ENCODE results near the gene TMTC2. TPM values are rescaled to one million over a fixed set of nuclear protein-coding genes. Genes with fewer than 3 reads are reported as not detected.

TMTC2 gene
- total and polyA plus RNA-seq, 10 of the 15 experiments (the other 5 are each of a cell fraction or from before 2014, with no cell fraction given): 0.14 to 9.7 (median 1.2) TPM

DNA sequence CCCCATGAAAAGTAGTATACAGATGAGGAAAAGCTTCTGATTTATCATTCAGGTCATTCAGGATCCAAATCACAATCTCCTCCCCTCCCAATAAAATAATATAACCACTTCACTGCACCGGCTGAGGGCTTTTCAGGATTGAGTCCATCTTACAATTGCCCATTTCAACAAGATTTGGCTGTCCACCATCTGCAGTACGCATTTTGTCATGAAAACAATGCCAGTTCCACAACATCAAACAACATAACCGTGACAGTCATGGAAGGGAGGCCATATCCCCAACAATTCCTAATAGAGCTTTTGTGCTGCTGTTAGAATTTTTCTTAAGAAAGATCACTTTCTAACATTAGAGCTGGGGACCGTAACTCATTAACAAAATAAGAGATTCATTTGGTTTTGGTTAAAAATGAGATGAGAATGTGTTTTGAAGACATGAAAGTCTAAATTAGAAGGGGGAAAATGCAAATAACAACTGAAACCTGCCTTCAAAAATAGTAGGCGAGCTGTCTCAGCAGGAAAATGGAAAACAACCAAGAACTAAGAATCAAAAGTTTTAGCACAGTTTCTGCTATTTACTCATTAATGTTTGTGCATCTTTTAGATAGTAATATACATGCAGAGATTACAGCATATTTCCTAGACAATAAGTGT is 38.3 kb upstream of the TMTC2 start:
- no TSS peak for BruUV-seq (replicated peaks)
- intact Hi-C loops (cut with micrococcal nuclease; ENCODE audit: unreplicated experiment): no loop called here
- Histone ChIP-seq H3K9me3 (replicated peaks; ENCODE audit: control insufficient read depth, insufficient read depth, low read length) (no peaks in the 10 kb centered on the region), H3K27me3 (replicated peaks in 1 of 2; ENCODE audit: control insufficient read depth in 2 of 2, insufficient read depth in 2 of 2, low read length in 1 of 2) (no peaks in the 10 kb centered on the region), H3K79me2 (ENCODE audit: control insufficient read depth, insufficient read depth, low read length) (no peaks in the 10 kb centered on the region), H4K20me1 (ENCODE audit: control insufficient read depth, insufficient read depth) (no peaks in the 10 kb centered on the region), H3K4me2 (ENCODE audit: control insufficient read depth, insufficient read depth) (peak overlapping the region; percentile 57; the same call in 1 of the 2 replicates), H3K36me3 (ENCODE audit: control insufficient read depth in 2 of 2, insufficient read depth in 2 of 2, low read length in 1 of 2) (no peaks in the 10 kb centered on the region), H2AFZ (ENCODE audit: control insufficient read depth, low read depth, low read length) (no peak overlapping the region), H3K9ac (ENCODE audit: control insufficient read depth, insufficient read depth, low read length) (no peak overlapping the region), H3K4me3 (no peak overlapping the region), H3K4me1 (ENCODE audit: control insufficient read depth, insufficient read depth, low read length) (no peaks in the 10 kb centered on the region), H3K27ac (ENCODE audit: control insufficient read depth, insufficient read depth) (no peak overlapping the region)
- WGBS (ENCODE audit: insufficient coverage, insufficient replicate concordance, low lambda C conversion rate, missing lambda C conversion rate): 55% methylated on average over 5 of the region's 5 CpGs
- no peak; the same call in 2 of the 3 replicates for ATAC-seq
- POLR2A ChIA-PET: interaction anchor here (1.1 kb wide), 1 partner anchor 123 kb away, joined by 3 read pairs; no protein-coding TSS in a partner anchor
- SMC1A ChIA-PET (ENCODE audit: uncharacterized antibody, unreplicated experiment): interaction anchor here (0.9 to 1.7 kb wide), 5 partner anchors 8 to 121 kb away, joined by 3 to 7 read pairs (median 4); partner anchors contain the start of gene TMTC2
- CTCF ChIA-PET: interaction anchor here (0.7 to 2.2 kb wide), 3 partner anchors 37 to 120 kb away, joined by 3 to 9 read pairs (median 3); no protein-coding TSS in a partner anchor
- DNase-seq (ENCODE audit: low read depth, low spot score): no peak
- no peak for FAIRE-seq
- in situ Hi-C loops (cut with MboI): no loop called here
- TF ChIP-seq MEF2A (IDR thresholded peaks at IDR 0.05; ENCODE audit: insufficient read depth, low read depth, low read length) (0 out of 2 replicates have a peak, but pooled peaks have one; percentile 8), RAD51 (IDR thresholded peaks at IDR 0.05) (no peak), MTA2 (IDR thresholded peaks at IDR 0.05; ENCODE audit: low read depth) (peak; percentile 37; the same call in 1 of the 2 replicates)
- RAD21 ChIA-PET (ENCODE audit: unreplicated experiment): interaction anchor here (0.9 to 1.4 kb wide), 3 partner anchors 28 to 54 kb away, joined by 3 to 7 read pairs (median 4); no protein-coding TSS in a partner anchor

DNA sequence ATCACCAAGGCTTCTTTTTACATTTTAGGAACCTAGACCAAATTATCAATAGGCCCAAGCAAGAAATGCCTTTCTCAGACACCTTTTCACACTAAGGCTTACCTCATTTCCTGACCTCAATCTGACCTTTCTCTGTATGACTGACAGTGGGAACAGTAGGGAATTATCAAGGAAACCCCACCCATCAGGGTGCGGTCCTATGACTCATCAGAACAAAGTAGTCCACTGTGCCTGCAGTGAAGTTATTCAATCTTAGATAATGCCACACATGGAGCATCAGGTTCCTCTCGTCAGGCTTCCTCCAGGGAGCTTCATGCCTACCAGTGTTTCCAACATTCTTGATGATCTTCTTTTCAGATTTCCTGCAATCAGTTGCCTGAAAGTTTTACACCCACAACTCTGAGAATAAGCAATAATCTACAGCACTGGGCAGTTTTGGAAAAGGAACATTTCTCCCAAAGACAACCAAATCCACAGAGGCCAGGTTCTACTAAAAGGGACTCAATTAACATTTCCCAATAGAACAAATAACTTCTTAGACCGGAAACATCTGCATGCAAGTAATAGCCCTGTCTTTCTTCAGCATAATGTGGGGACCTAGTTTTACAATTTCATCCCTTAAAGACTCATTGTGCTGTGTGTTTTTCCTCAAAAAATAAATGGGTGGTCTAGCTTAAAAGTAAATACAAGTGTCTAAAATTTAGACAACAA is 35.9 kb upstream of the TMTC2 start:
- ChIA-PET RAD21 (ENCODE audit: unreplicated experiment) (interaction anchor here (0.7 to 1.3 kb wide), 2 partner anchors 35 to 36 kb away, joined by 3 to 6 read pairs; partner anchors contain the start of gene TMTC2), SMC1A (ENCODE audit: uncharacterized antibody, unreplicated experiment) (interaction anchor here (0.8 to 1.8 kb wide), 5 partner anchors 15 to 123 kb away, joined by 4 to 8 read pairs (median 5); no protein-coding TSS in a partner anchor), POLR2A (interaction anchor here (1.3 kb wide), 1 partner anchor 57 kb away, joined by 5 read pairs; no protein-coding TSS in a partner anchor), CTCF (interaction anchor here (0.7 to 2.2 kb wide), 5 partner anchors 15 to 1173 kb away, joined by 3 to 15 read pairs (median 5); partner anchors contain the start of gene TMTC2)
- ATAC-seq (peak; percentile 91), DNase-seq (ENCODE audit: low read depth, low spot score) (peak; percentile 38), FAIRE-seq (peak; percentile 66)
- no TSS peak for BruUV-seq (replicated peaks)
- no peaks in the 10 kb centered on the region for H3K4me1 ChIP-seq (ENCODE audit: control insufficient read depth, insufficient read depth, low read length)
- H3K27me3 ChIP-seq (replicated peaks in 1 of 2; ENCODE audit: control insufficient read depth in 2 of 2, insufficient read depth in 2 of 2, low read length in 1 of 2): no peaks in the 10 kb centered on the region
- no peak overlapping the region for H3K27ac ChIP-seq (ENCODE audit: control insufficient read depth, insufficient read depth)
- no peaks in the 10 kb centered on the region for H3K79me2 ChIP-seq (ENCODE audit: control insufficient read depth, insufficient read depth, low read length)
- no peaks in the 10 kb centered on the region for H3K9me3 ChIP-seq (replicated peaks; ENCODE audit: control insufficient read depth, insufficient read depth, low read length)
- in situ Hi-C loops (cut with MboI): no loop called here
- WGBS (ENCODE audit: insufficient coverage, insufficient replicate concordance, low lambda C conversion rate, missing lambda C conversion rate): 25% methylated on average over 2 of the region's 3 CpGs
- H3K9ac ChIP-seq (ENCODE audit: control insufficient read depth, insufficient read depth, low read length): no peak overlapping the region
- H3K36me3 ChIP-seq (ENCODE audit: control insufficient read depth in 2 of 2, insufficient read depth in 2 of 2, low read length in 1 of 2): no peaks in the 10 kb centered on the region
- H3K4me3 ChIP-seq: no peak overlapping the region
- peak overlapping the region; percentile 39 for H2AFZ ChIP-seq (ENCODE audit: control insufficient read depth, low read depth, low read length)
- H3K4me2 ChIP-seq (ENCODE audit: control insufficient read depth, insufficient read depth): peak overlapping the region; percentile 22; the same call in 1 of the 2 replicates
- H4K20me1 ChIP-seq (ENCODE audit: control insufficient read depth, insufficient read depth): no peaks in the 10 kb centered on the region
- intact Hi-C loops (cut with micrococcal nuclease; ENCODE audit: unreplicated experiment): no loop called here
- peak; percentile 42; the same call in 1 of the 2 replicates for TF ChIP-seq GATAD2B (conservative IDR thresholded peaks at IDR 0.05; ENCODE audit: low read depth)
- TF ChIP-seq IKZF1 (conservative IDR thresholded peaks at IDR 0.05): peak; percentile 79
- TF ChIP-seq NR2C2 (IDR thresholded peaks at IDR 0.05; ENCODE audit: borderline replicate concordance, control insufficient read depth, insufficient read length, low read depth): no peak
- TF ChIP-seq TBL1XR1 (IDR thresholded peaks at IDR 0.05; ENCODE audit: low read depth, low read length): peak; percentile 35; the same call in 1 of the 2 replicates
- 0 out of 2 replicates have a peak, but pooled peaks have one; percentile 12 for TF ChIP-seq CREB1 (IDR thresholded peaks at IDR 0.05; ENCODE audit: low read depth)
- TF ChIP-seq BCL11A (IDR thresholded peaks at IDR 0.05; ENCODE audit: low read depth, low read length): 0 out of 2 replicates have a peak, but pooled peaks have one; percentile 43
- TF ChIP-seq, protein P1, sequence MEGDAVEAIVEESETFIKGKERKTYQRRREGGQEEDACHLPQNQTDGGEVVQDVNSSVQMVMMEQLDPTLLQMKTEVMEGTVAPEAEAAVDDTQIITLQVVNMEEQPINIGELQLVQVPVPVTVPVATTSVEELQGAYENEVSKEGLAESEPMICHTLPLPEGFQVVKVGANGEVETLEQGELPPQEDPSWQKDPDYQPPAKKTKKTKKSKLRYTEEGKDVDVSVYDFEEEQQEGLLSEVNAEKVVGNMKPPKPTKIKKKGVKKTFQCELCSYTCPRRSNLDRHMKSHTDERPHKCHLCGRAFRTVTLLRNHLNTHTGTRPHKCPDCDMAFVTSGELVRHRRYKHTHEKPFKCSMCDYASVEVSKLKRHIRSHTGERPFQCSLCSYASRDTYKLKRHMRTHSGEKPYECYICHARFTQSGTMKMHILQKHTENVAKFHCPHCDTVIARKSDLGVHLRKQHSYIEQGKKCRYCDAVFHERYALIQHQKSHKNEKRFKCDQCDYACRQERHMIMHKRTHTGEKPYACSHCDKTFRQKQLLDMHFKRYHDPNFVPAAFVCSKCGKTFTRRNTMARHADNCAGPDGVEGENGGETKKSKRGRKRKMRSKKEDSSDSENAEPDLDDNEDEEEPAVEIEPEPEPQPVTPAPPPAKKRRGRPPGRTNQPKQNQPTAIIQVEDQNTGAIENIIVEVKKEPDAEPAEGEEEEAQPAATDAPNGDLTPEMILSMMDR (IDR thresholded peaks at IDR 0.05 in 2 of 3, conservative IDR thresholded peaks at IDR 0.05 in 1 of 3; ENCODE audit: control insufficient read depth in 2 of 3, extremely low read depth in 1 of 3, insufficient read depth in 1 of 3, low read depth in 3 of 3, low read length in 3 of 3): no peak
- peak; percentile 52 for TF ChIP-seq MTA2 (IDR thresholded peaks at IDR 0.05; ENCODE audit: low read depth)
- peak in 1 of 2 experiments; percentile 24; a peak in 1 of 4 replicates for TF ChIP-seq ETV6 (conservative IDR thresholded peaks at IDR 0.05 in 1 of 2, IDR thresholded peaks at IDR 0.05 in 1 of 2; ENCODE audit: borderline replicate concordance in 1 of 2, low read depth in 1 of 2)
- TF ChIP-seq CREM (IDR thresholded peaks at IDR 0.05; ENCODE audit: low read depth): peak; percentile 62; the same call in 1 of the 2 replicates

Data from GM12878 (cell line).